ENCODE measurements around the gene DISP2.

DISP2 gene

GRCh38 chr15:40363611-40364010 is 5.6 kb downstream of the DISP2 start:
- DNase-seq: no peak

GRCh38 chr15:40364251-40364650 is 6.2 kb downstream of the DISP2 start:
- no peak for DNase-seq

GRCh38 chr15:40365016-40365415 is 7.0 kb downstream of the DISP2 start:
- DNase-seq: no peak

- no peak for DNase-seq
These were observed 7.8 kb downstream of the DISP2 start for GRCh38 chr15:40365624-40366456.

GRCh38 chr15:40366457-40367370 is 8.7 kb downstream of the DISP2 start:
- no peak for DNase-seq

GRCh38 chr15:40367371-40367685 is 9.3 kb downstream of the DISP2 start:
- DNase-seq: no peak

- DNase-seq: peak; percentile 78 to 94 (median 84)
These were observed 9.9 kb downstream of the DISP2 start for GRCh38 chr15:40367686-40368611.

- DNase-seq: no peak
These were observed 10.9 kb downstream of the DISP2 start for GRCh38 chr15:40368719-40369473.

- no peak for DNase-seq
These were observed 11.5 kb downstream of the DISP2 start for GRCh38 chr15:40369474-40369869.

GRCh38 chr15:40369971-40370370 is 12.0 kb downstream of the DISP2 start:
- no peak for DNase-seq

GRCh38 chr15:40372981-40373380 is 15.0 kb downstream of the DISP2 start:
- DNase-seq: no peak

- no peak for DNase-seq
These were observed 19.6 kb downstream of the DISP2 start for GRCh38 chr15:40377606-40378005.

- DNase-seq: no peak
These were observed 21.4 kb downstream of the DISP2 start for GRCh38 chr15:40379374-40379773.

GRCh38 chr15:40379853-40380252 is 21.8 kb downstream of the DISP2 start:
- DNase-seq: no peak

- no peak for DNase-seq
These were observed 22.6 kb downstream of the DISP2 start for GRCh38 chr15:40380636-40381035.

GRCh38 chr15:40381818-40382529 is 24.0 kb downstream of the DISP2 start:
- no peak for DNase-seq

- DNase-seq: peak; percentile 72 to 93 (median 88)
These were observed 24.8 kb downstream of the DISP2 start, which contains the start of gene KNSTRN for GRCh38 chr15:40382580-40383456. TSS of gene KNSTRN (plus strand) at chr15:40382721. CDS start at chr15:40382836, 115 bp downstream.

- DNase-seq: no peak
These were observed 28.5 kb downstream of the DISP2 start for GRCh38 chr15:40386480-40386879.

GRCh38 chr15:40388941-40389823 is 31.2 kb downstream of the DISP2 start:
- no peak for DNase-seq

All from T-helper 1 cell (primary cell).